ENCODE measurements around the gene ATP4B. TPM values are rescaled to one million over a fixed set of nuclear protein-coding genes. Genes with fewer than 3 reads are reported as not detected.
"Not testable (repeated sequence)": the region's sequence is repeated elsewhere in the genome, so short reads cannot be mapped to it uniquely, and the experiment has no call there.

ATP4B gene
- total RNA-seq, 2 experiments from 2014 or later: not detected

DNA sequence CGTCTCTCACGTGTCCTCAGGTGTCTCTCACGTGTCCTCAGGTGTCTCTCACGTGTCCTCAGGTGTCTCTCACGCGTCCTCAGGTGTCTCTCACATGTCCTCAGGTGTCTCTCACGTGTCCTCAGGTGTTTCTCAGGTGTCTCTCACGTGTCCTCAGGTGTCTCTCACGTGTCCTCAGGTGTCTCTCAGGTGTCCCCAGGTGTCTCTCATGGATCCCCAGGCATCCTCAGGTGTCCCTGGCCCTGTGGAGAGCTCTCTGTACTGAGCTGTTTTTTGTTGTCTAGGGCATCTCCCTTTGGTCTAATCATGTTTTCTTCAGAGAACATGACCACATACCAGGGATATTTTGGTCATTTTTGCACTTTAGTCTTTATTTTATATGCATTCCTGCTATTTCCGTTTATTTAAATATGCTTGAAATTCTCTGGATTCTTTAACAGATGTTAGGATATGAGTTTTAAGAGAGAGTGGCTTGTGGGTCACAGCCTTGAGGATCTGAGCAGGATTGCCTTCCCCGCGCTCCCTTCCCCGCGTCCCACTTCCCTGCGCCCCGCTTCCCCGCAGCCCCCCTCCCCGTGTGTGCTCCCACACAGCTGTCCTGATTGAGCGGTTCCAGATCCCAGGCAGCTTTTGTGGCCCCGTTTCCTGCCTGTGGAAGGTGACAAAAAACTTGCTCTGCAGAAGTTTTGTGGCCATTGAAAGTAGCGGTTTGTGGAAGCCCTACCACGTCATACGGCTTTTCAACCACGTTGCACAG is 31.9 kb downstream of the ATP4B start:
- Histone ChIP-seq H3K4me2 (ENCODE audit: low read length) (no peak overlapping the region), H2AFZ (ENCODE audit: low read length) (no peak overlapping the region), H3K9me2 (ENCODE audit: insufficient read depth, low read length) (no peaks in the 10 kb centered on the region), H3K36me3 (ENCODE audit: insufficient read depth, low read length) (peaks cover 62% of the 10 kb centered on the region), H3K79me2 (ENCODE audit: insufficient read depth, low read depth, low read length) (no peaks in the 10 kb centered on the region; the same call in 1 of the 2 replicates), H4K20me1 (ENCODE audit: insufficient read depth, low read length) (no peaks in the 10 kb centered on the region; the same call in 1 of the 2 replicates), H3K4me1 (ENCODE audit: insufficient read depth, low read length, poor library complexity, severe bottlenecking) (no peaks in the 10 kb centered on the region), H3K4me3 (ENCODE audit: low read depth, low read length, poor library complexity, severe bottlenecking) (no peak overlapping the region), H3K9me3 (ENCODE audit: low read length) (no peaks in the 10 kb centered on the region), H3K27ac (ENCODE audit: low read depth, low read length, poor library complexity, severe bottlenecking) (no peak overlapping the region)
- no TSS peak for BruUV-seq (replicated peaks)
- intact Hi-C loops (cut with micrococcal nuclease; ENCODE audit: unreplicated experiment): no loop called here
- POLR2A ChIA-PET: no interaction called here
- CTCF ChIA-PET (ENCODE audit: unreplicated experiment): no interaction called here
- DNase-seq (ENCODE audit: low spot score): no peak
- no peak for TF ChIP-seq EZH2phosphoT487 (IDR thresholded peaks at IDR 0.05; ENCODE audit: borderline replicate concordance, low read depth, low read length)

DNA sequence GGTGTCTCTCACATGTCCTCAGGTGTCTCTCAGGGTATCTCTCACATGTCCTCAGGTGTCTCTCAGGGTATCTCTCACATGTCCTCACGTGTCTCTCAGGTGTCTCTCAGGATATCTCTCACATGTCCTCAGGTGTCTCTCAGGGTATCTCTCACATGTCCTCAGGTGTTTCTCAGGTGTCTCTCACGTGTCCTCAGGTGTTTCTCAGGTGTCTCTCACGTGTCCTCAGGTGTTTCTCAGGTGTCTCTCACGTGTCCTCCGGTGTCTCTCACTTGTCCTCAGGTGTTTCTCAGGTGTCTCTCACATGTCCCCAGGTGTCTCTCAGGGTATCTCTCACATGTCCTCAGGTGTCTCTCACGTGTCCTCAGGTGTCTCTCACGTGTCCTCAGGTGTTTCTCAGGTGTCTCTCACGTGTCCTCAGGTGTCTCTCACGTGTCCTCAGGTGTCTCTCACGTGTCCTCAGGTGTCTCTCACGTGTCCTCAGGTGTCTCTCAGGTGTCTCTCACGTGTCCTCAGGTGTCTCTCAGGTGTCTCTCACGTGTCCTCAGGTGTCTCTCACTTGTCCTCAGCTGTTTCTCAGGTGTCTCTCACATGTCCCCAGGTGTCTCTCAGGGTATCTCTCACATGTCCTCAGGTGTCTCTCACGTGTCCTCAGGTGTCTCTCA is 33.2 kb downstream of the ATP4B start:
- intact Hi-C loops (cut with micrococcal nuclease; ENCODE audit: unreplicated experiment); H3K4me1 ChIP-seq (ENCODE audit: insufficient read depth, low read length, poor library complexity, severe bottlenecking); BruUV-seq (replicated peaks); H3K4me3 ChIP-seq (ENCODE audit: low read depth, low read length, poor library complexity, severe bottlenecking); POLR2A ChIA-PET; H2AFZ ChIP-seq (ENCODE audit: low read length); H4K20me1 ChIP-seq (ENCODE audit: insufficient read depth, low read length); H3K9me3 ChIP-seq (ENCODE audit: low read length); CTCF ChIA-PET (ENCODE audit: unreplicated experiment); DNase-seq (ENCODE audit: low spot score); H3K4me2 ChIP-seq (ENCODE audit: low read length); H3K9me2 ChIP-seq (ENCODE audit: insufficient read depth, low read length); H3K79me2 ChIP-seq (ENCODE audit: insufficient read depth, low read depth, low read length); H3K27ac ChIP-seq (ENCODE audit: low read depth, low read length, poor library complexity, severe bottlenecking): not testable (repeated sequence)
- H3K36me3 ChIP-seq (ENCODE audit: insufficient read depth, low read length): peaks cover 60% of the 10 kb centered on the region

DNA sequence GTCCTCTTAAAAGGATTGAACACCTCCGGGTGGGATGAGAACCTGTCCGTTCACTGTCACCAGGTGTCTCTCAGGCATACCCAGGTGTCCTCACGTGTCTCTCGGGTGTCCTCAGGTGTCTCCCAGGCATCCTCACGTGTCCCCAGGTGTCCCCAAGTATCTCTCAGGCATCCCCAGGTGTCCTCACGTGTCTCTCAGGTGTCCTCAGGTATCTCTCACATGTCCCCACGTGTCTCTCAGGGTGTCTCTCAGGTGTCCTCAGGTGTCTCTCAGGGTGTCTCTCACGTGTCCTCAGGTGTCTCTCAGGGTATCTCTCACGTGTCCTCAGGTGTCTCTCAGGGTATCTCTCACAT is 33.8 kb downstream of the ATP4B start:
- no peak for DNase-seq (ENCODE audit: low spot score)
- Histone ChIP-seq H3K27ac (ENCODE audit: low read depth, low read length, poor library complexity, severe bottlenecking) (no peak overlapping the region), H3K79me2 (ENCODE audit: insufficient read depth, low read depth, low read length) (no peaks in the 10 kb centered on the region; the same call in 1 of the 2 replicates), H3K36me3 (ENCODE audit: insufficient read depth, low read length) (peaks cover 56% of the 10 kb centered on the region), H3K4me3 (ENCODE audit: low read depth, low read length, poor library complexity, severe bottlenecking) (no peak overlapping the region), H4K20me1 (ENCODE audit: insufficient read depth, low read length) (no peaks in the 10 kb centered on the region; the same call in 1 of the 2 replicates), H3K4me1 (ENCODE audit: insufficient read depth, low read length, poor library complexity, severe bottlenecking) (no peaks in the 10 kb centered on the region), H3K9me3 (ENCODE audit: low read length) (no peaks in the 10 kb centered on the region), H3K9me2 (ENCODE audit: insufficient read depth, low read length) (no peaks in the 10 kb centered on the region), H3K4me2 (ENCODE audit: low read length) (no peak overlapping the region), H2AFZ (ENCODE audit: low read length) (no peak overlapping the region)
- no peak for TF ChIP-seq EZH2phosphoT487 (IDR thresholded peaks at IDR 0.05; ENCODE audit: borderline replicate concordance, low read depth, low read length)
- TF ChIP-seq, protein P1, sequence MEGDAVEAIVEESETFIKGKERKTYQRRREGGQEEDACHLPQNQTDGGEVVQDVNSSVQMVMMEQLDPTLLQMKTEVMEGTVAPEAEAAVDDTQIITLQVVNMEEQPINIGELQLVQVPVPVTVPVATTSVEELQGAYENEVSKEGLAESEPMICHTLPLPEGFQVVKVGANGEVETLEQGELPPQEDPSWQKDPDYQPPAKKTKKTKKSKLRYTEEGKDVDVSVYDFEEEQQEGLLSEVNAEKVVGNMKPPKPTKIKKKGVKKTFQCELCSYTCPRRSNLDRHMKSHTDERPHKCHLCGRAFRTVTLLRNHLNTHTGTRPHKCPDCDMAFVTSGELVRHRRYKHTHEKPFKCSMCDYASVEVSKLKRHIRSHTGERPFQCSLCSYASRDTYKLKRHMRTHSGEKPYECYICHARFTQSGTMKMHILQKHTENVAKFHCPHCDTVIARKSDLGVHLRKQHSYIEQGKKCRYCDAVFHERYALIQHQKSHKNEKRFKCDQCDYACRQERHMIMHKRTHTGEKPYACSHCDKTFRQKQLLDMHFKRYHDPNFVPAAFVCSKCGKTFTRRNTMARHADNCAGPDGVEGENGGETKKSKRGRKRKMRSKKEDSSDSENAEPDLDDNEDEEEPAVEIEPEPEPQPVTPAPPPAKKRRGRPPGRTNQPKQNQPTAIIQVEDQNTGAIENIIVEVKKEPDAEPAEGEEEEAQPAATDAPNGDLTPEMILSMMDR (conservative IDR thresholded peaks at IDR 0.05; ENCODE audit: low read length): no peak
- BruUV-seq (replicated peaks): no TSS peak
- ChIA-PET POLR2A (no interaction called here), CTCF (ENCODE audit: unreplicated experiment) (no interaction called here)
- intact Hi-C loops (cut with micrococcal nuclease; ENCODE audit: unreplicated experiment): no loop called here
